Fibroblast of upper back skin (primary cell): ENCODE measurements around the gene PTPRE.
A peak's percentile ranks its signal among the peaks of the same experiment; 100 is the strongest.
"Not testable (repeated sequence)": the region's sequence is repeated elsewhere in the genome, so short reads cannot be mapped to it uniquely, and the experiment has no call there.

Experiments
- DNase-seq: peaks from one replicate; pipeline ENCODE4 v3.0.0-alpha.2; 2013

Gene PTPRE

DNA sequence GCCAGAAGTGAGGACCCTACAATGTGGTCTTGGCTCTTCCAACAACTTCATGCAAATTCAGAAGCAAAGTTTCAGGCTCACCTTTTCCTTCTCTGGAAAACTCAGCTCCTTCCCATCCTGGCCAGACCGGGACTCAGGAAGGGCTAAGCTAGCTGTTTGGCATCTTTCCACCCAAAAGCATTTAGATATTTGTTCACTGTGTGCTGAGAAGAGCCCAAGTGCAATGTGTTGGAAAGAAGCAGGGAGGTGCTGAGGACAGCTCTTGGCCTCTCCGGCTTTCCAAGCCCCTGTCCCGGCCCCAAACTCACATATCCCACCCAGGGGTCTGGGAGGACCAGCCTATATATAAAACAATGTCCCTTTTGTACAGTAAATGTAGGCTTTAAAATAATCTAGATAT lies 174.8 kb downstream of the PTPRE start:
- DNase-seq: no peak

- no peak for DNase-seq
Measured at GRCh38 chr10:128083191-128083895, 176.4 kb downstream of the PTPRE start.

GRCh38 chr10:128084364-128084763 lies 177.5 kb downstream of the PTPRE start:
- DNase-seq: no peak

DNA sequence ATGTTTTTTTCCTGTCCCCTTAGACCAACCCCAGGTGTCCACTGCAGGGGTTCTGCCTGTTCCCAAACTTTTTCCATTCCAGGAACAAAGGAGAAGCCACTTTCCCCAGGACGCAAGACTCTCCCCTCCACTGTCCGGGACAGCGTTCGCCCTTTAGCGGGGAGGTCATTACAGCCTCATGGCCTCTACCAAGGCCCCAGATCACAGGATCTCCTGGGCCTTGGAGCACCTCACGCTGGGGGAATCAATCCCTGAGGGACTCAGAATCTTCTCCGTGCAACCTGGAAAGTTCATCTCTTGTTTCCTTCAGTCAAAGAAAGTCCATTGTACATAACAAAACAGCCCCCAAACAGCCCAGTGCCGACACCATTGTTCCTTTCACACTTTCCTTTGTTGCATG lies 178.1 kb downstream of the PTPRE start:
- DNase-seq: no peak

- no peak for DNase-seq
Measured at GRCh38 chr10:128086003-128086863, 179.3 kb downstream of the PTPRE start.

GRCh38 chr10:128087146-128087883 lies 180.4 kb downstream of the PTPRE start:
- DNase-seq: no peak

DNA sequence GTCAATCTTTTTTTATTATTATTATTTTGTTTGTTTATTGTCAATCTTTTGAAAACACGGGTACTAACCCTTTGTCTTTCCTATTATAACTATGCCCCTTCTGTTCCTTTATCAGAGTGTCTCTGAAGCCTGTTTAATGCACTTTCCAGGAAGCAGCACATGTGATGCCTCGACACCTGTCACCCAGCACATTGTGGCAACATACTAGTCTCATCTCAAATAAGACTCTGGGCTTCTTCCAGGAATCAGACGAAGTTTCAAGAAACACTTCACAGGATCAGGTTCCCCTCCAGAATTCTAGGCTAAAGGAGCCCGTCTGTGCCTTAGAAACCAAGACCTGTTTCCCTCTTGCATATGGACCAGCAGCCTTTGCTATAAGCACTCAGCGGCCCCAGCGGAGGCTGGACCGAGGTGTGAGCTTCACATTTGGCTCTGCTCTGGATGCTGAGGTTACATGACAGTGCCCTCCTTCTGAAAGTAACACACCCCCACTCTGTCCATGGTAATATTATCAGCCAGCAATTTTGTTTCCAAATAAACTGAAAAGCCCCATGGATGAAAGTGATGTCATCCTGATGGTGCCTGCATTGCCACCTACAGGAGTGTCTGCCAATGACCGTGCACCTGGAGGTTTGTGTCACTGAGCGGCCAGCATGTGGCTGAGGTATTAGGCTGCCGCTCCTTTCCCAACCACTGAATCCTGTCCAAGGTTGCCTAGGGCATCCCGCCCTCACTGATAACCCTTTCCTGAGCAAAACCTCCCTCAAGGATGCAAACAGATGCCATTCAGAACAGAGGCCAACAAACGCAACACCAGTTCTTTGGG lies 181.2 kb downstream of the PTPRE start:
- no peak for DNase-seq

- DNase-seq: no peak
Measured at GRCh38 chr10:128091636-128092210, 184.8 kb downstream of the PTPRE start.

DNA sequence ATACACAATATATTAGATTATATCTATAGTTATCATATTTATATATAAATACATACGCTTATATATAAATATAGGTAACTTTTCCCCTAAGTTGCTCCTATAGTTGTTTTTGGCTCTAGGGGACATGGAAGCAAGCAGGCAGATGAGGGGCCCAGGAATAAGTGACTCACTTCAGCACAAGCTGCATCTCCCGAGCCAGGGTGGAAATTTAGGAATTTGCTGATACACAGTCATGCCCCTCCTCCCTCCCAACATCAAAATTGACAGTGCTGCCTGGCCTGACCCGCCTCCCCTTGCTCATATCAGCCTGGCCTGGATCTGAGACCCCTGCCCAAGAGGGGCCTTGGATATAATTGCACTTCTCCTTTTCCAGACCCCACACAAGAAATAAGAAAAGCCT lies 185.6 kb downstream of the PTPRE start:
- DNase-seq: peak; percentile 20

DNA sequence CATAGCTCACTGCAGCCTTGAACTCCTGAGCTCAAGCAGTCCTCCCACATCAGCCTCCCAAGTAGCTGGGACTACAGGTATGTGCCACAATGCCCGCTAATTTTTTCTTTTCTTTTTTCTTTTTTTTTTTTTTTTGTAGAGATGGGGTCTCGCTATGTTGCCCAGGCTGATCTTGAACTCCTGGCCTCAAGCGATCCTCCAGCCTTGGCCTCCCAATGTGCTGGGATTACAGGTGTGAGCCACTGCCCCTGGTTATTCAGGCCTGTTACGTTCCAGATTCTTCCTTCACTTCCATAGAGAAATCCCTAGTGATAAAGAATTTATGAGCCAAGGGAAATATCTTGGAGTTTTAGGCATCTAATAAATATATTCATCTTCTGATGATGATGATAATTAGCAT lies 187.7 kb downstream of the PTPRE start:
- DNase-seq: not testable (repeated sequence)

DNA sequence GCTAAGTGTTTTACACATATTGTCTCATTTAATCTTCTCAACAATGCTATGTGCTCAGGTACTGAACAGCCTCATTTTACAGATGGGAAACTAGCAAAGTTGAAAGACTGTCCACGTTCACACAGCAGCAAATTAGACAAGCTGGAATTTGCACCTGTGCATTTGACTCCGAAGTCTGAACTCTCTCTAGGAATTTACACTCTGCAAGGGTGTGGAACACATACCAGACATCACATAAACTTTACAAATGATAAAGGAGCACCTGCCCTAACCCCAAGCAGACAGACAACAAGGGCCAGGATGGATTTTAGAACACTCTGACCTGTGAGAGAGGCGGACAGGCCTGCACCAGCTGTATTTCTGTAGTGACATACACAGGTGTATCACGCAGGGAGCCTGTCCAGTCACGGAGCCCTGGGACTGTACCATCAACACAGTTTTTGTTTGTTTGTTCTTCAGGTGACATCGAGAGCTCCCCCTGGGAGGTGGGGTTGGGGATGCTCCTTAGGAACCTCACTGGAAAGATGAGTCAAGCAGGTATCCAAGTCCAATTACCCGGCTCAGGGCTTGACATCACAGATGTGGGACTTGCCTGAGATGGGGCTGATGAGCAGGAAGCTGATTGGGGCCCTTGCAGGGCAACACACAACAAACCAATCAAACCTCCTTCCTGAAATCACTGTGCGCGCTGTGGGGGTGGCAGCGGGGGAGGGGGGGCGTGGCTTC lies 188.3 kb downstream of the PTPRE start:
- DNase-seq: no peak

DNA sequence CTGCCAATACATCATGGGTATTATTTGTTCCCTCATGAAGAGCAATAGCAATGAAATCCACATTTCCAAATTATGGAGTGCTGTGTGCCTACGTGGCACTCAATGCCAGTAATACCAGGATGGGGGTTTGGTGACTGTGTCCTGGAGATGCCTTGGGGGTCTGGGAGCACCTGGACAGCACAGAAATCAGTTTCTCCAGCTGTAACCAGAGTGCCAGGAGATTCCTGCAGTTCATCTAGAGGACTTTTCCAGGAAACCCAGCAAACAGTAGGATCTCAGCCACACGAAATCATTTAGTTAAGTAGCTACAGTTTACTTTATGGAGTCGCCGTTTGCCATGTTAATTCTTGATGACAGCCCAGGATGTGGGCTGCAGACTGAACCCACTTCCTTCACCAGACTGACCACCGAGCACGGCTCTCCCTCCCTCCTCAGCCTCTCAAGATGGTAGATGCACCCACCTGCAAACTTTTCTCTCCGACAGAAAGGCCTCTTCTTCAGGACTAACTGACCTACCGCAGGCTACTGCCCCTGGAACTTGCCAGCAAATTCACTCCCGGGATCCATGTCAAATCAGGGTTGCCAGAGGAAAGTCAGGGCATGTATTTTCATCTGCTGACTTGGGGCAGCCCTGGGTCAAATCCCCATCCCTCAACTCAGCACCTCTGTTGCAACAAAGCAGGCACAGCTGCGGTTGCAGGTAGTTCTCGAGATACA lies 189.0 kb downstream of the PTPRE start:
- DNase-seq: no peak

- DNase-seq: no peak
Measured at GRCh38 chr10:128096486-128097199, 189.7 kb downstream of the PTPRE start.

GRCh38 chr10:128097783-128098182 lies 190.9 kb downstream of the PTPRE start:
- DNase-seq: no peak

GRCh38 chr10:128098631-128099030 lies 191.7 kb downstream of the PTPRE start:
- no peak for DNase-seq

- DNase-seq: no peak
Measured at GRCh38 chr10:128099901-128100300, 193.0 kb downstream of the PTPRE start.

- no peak for DNase-seq
Measured at GRCh38 chr10:128101901-128102300, 195.0 kb downstream of the PTPRE start.

DNA sequence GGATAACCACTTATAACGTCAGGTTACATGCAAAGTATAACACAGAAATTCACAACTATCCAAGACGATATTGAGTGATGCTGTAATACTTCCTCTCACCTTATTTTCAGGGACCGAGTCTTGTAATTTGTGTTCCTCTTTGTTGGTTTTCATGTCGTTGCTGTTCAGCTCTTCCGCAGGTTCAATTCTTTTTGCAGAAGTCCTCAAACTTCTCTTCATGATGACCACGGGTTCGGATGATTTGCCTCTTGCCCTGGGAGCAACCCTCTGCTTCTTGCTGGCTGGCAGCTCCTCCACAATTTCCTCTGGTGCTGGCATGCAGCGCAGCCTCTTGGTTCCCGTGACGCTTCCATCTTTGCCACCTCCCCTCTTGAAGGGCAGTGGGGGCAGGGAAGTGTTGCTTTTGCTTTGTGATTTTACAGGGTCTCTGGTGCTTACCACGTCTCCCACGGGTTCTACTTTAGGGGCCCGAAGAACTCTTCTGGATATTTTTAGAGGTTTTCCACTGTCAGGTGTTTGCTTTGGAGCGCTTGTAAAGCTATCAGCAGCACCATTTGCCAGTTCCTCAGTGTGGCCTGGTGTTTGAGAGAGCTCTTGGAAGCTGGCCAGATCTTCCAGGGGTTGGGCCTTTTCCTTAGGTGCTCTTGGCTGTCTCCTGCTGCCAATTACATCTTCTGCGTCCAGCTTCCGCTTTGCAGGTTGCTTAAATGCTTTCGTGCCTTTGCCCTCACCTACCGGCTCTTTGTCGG lies 195.8 kb downstream of the PTPRE start:
- DNase-seq: no peak

DNA sequence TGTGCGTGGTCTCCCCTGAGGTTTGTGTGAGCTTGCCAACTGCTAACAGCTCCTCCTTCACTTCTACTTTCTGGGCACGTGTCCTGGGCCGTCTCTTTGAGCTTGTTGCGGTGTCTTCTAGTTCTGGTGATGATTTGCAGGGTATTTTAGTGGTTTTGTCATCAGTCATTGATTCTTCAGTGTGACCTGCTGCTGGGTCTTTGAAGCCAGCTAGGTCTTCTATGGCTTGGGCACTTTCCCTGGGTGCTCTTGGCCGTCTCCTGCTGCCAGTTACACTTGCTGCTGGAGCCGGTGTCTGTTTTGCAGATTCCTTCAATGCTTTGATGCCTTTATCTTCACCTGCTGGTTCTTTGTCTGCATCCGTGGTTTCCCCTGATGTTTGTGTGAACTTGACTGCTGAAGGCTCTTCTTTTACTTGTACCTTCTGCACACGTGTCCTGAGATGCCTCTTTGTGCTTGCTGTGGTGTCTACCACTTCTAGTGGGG lies 196.4 kb downstream of the PTPRE start:
- no peak for DNase-seq
